ENCODE measurements around the gene NTM.
A peak's percentile ranks its signal among the peaks of the same experiment; 100 is the strongest.

Gene NTM

GRCh38 chr11:132147464-132147863 is 777.0 kb downstream of the NTM start:
- no peak for DNase-seq (ENCODE audit: low read depth)
- no peak for TF ChIP-seq CTCF (IDR thresholded peaks at IDR 0.05; ENCODE audit: control insufficient read depth, extremely low read depth, insufficient read depth)
- no peak overlapping the region for H3K4me3 ChIP-seq (ENCODE audit: low read depth, low read length)

GRCh38 chr11:132154781-132155180 is 784.4 kb downstream of the NTM start:
- DNase-seq (ENCODE audit: low read depth) = no peak
- TF ChIP-seq CTCF (IDR thresholded peaks at IDR 0.05; ENCODE audit: control insufficient read depth, extremely low read depth, insufficient read depth) = no peak
- H3K4me3 ChIP-seq (ENCODE audit: low read depth, low read length) = no peak overlapping the region

GRCh38 chr11:132158091-132158490 is 787.7 kb downstream of the NTM start:
- peak; percentile 4 for DNase-seq (ENCODE audit: low read depth)
- no peak overlapping the region for H3K4me3 ChIP-seq (ENCODE audit: low read depth, low read length)
- TF ChIP-seq CTCF (IDR thresholded peaks at IDR 0.05; ENCODE audit: control insufficient read depth, extremely low read depth, insufficient read depth) = peak; percentile 64

- no peak for TF ChIP-seq CTCF (IDR thresholded peaks at IDR 0.05; ENCODE audit: control insufficient read depth, extremely low read depth, insufficient read depth)
- no peak for DNase-seq (ENCODE audit: low read depth)
- no peak overlapping the region for H3K4me3 ChIP-seq (ENCODE audit: low read depth, low read length)
These were observed 788.3 kb downstream of the NTM start for GRCh38 chr11:132158696-132159095.

GRCh38 chr11:132161403-132162078 is 791.1 kb downstream of the NTM start:
- DNase-seq (ENCODE audit: low read depth) = no peak
- TF ChIP-seq CTCF (IDR thresholded peaks at IDR 0.05; ENCODE audit: control insufficient read depth, extremely low read depth, insufficient read depth) = no peak

GRCh38 chr11:132168344-132168981 is 798.0 kb downstream of the NTM start:
- H3K4me3 ChIP-seq (ENCODE audit: low read depth, low read length) = no peak overlapping the region
- TF ChIP-seq CTCF (IDR thresholded peaks at IDR 0.05; ENCODE audit: control insufficient read depth, extremely low read depth, insufficient read depth) = no peak
- DNase-seq (ENCODE audit: low read depth) = no peak

More at GRCh38 chr11:132161403-132162078, 791.1 kb downstream of the NTM start:
- no peak overlapping the region for H3K4me3 ChIP-seq (ENCODE audit: low read depth, low read length)
